Measurements from ENCODE around the gene TCEANC2. TPM values are rescaled to one million over a fixed set of nuclear protein-coding genes. Genes with fewer than 3 reads are reported as not detected.

The TCEANC2 gene
- polyA plus RNA-seq, 1 of the 3 experiments (the other 2 are of a cell fraction): 4.7 TPM

DNA sequence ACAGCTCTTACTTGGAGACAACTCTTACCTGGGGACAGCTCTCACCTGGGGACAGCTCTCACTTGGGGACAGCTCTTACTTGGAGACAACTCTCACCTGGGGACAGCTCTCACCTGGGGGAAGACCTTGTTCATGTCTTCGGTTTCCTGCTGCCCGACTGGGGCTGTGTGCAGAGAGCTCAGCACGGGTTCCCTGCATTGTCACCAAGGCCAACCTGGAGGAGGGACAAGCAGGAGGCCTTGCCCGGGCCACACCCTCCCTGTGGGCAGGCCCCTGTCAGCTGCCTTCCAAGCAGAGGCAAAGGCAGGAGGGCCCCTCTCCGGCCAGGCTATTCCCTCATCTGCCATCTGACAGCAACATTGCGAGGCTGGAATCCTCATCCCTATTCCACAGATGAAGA, 35.4 kb upstream of the TCEANC2 start, which contains the start of gene LDLRAD1 (continued):
- TF ChIP-seq, protein P1, sequence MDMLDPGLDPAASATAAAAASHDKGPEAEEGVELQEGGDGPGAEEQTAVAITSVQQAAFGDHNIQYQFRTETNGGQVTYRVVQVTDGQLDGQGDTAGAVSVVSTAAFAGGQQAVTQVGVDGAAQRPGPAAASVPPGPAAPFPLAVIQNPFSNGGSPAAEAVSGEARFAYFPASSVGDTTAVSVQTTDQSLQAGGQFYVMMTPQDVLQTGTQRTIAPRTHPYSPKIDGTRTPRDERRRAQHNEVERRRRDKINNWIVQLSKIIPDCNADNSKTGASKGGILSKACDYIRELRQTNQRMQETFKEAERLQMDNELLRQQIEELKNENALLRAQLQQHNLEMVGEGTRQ (IDR thresholded peaks at IDR 0.05; ENCODE audit: borderline replicate concordance, low read depth, low read length): no peak
- TF ChIP-seq CHD2 (IDR thresholded peaks at IDR 0.05; ENCODE audit: low read length, partially characterized antibody): no peak
- TF ChIP-seq TEAD4 (IDR thresholded peaks at IDR 0.05; ENCODE audit: borderline replicate concordance, insufficient read depth): no peak
- no peak for TF ChIP-seq RAD21 (IDR thresholded peaks at IDR 0.05; ENCODE audit: low read length)
- no peak for TF ChIP-seq RXRA (IDR thresholded peaks at IDR 0.05; ENCODE audit: borderline replicate concordance, low read depth)
- TF ChIP-seq, protein P2, sequence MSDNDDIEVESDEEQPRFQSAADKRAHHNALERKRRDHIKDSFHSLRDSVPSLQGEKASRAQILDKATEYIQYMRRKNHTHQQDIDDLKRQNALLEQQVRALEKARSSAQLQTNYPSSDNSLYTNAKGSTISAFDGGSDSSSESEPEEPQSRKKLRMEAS (IDR thresholded peaks at IDR 0.05; ENCODE audit: low read depth): no peak
- no peak for TF ChIP-seq POLR2AphosphoS5 (IDR thresholded peaks at IDR 0.05; ENCODE audit: low read depth, low read length)
- no peak for TF ChIP-seq EZH2phosphoT487 (IDR thresholded peaks at IDR 0.05; ENCODE audit: borderline replicate concordance, low read depth)
- TF ChIP-seq MEF2A (IDR thresholded peaks at IDR 0.05; ENCODE audit: borderline replicate concordance, low read depth): no peak
- TF ChIP-seq RFX5 (IDR thresholded peaks at IDR 0.05; ENCODE audit: low read length): no peak
- TF ChIP-seq ELF1 (IDR thresholded peaks at IDR 0.05): no peak
- TF ChIP-seq RCOR1 (IDR thresholded peaks at IDR 0.05; ENCODE audit: low read length): no peak
- no peak for TF ChIP-seq FOXJ3 (CRISPR knock-in tag; IDR thresholded peaks at IDR 0.05)

DNA sequence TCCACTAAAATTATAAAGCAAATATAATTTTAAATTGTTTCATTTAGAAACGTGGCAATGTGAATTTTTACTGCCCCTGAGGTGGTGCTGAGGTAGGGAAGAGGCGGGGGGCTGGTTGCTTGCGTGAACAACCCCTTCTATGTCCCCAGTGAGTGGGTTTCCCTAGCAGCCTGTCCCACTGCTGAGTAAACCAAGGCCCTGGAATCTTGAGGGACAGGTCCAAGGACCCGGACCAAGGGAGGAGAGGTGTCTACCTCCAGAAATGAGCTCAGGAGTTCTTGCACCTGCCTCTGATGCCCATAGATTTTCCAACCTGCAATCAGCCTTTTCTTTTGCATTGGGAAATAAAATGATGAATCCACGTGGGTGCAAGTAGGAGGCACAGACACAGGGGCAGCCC, 34.8 kb upstream of the TCEANC2 start:
- no peaks in the 10 kb centered on the region for H3K79me2 ChIP-seq (ENCODE audit: insufficient read depth)
- no peaks in the 10 kb centered on the region for H3K9me3 ChIP-seq
- no peak overlapping the region for H3K27ac ChIP-seq (ENCODE audit: low read depth in 2 of 2, low read length in 1 of 2)
- peaks cover 0 to 3% of the 10 kb centered on the region in 2 experiments; a peak in 1 of 4 replicates for H3K4me1 ChIP-seq (ENCODE audit: control insufficient read depth in 1 of 2, insufficient read depth in 2 of 2, low read depth in 1 of 2, low read length in 1 of 2)
- CTCF ChIA-PET: interaction anchor here (0.8 to 1.5 kb wide), 2 partner anchors 18 to 459 kb away, joined by 3 to 4 read pairs; no protein-coding TSS in a partner anchor
- no peak overlapping the region for H3K4me2 ChIP-seq
- POLR2A ChIA-PET: interaction anchor here (1.0 kb wide), 1 partner anchor 481 kb away, joined by 3 read pairs; no protein-coding TSS in a partner anchor
- no peaks in the 10 kb centered on the region for H4K20me1 ChIP-seq (ENCODE audit: insufficient read depth)
- no peak for DNase-seq
- no peak overlapping the region for H3K9ac ChIP-seq
- TF ChIP-seq FOXJ3 (CRISPR knock-in tag; IDR thresholded peaks at IDR 0.05) (no peak), MEF2A (IDR thresholded peaks at IDR 0.05; ENCODE audit: borderline replicate concordance, low read depth) (no peak), MXI1 (IDR thresholded peaks at IDR 0.05; ENCODE audit: low read depth, low read length) (no peak), EZH2phosphoT487 (IDR thresholded peaks at IDR 0.05; ENCODE audit: borderline replicate concordance, low read depth) (no peak), NFIC (IDR thresholded peaks at IDR 0.05; ENCODE audit: borderline replicate concordance) (no peak), SMC3 (IDR thresholded peaks at IDR 0.05; ENCODE audit: low read depth, low read length) (no peak), YY1 (IDR thresholded peaks at IDR 0.05; ENCODE audit: low read depth) (no peak), GATA2 (CRISPR knock-in tag; IDR thresholded peaks at IDR 0.05) (no peak)
- TF ChIP-seq, protein P3, sequence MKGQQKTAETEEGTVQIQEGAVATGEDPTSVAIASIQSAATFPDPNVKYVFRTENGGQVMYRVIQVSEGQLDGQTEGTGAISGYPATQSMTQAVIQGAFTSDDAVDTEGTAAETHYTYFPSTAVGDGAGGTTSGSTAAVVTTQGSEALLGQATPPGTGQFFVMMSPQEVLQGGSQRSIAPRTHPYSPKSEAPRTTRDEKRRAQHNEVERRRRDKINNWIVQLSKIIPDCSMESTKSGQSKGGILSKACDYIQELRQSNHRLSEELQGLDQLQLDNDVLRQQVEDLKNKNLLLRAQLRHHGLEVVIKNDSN (IDR thresholded peaks at IDR 0.05; ENCODE audit: borderline replicate concordance, low read depth): no peak
- TF ChIP-seq, protein P4, sequence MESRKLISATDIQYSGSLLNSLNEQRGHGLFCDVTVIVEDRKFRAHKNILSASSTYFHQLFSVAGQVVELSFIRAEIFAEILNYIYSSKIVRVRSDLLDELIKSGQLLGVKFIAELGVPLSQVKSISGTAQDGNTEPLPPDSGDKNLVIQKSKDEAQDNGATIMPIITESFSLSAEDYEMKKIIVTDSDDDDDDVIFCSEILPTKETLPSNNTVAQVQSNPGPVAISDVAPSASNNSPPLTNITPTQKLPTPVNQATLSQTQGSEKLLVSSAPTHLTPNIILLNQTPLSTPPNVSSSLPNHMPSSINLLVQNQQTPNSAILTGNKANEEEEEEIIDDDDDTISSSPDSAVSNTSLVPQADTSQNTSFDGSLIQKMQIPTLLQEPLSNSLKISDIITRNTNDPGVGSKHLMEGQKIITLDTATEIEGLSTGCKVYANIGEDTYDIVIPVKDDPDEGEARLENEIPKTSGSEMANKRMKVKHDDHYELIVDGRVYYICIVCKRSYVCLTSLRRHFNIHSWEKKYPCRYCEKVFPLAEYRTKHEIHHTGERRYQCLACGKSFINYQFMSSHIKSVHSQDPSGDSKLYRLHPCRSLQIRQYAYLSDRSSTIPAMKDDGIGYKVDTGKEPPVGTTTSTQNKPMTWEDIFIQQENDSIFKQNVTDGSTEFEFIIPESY (IDR thresholded peaks at IDR 0.05; ENCODE audit: borderline replicate concordance, low read depth): no peak
- TF ChIP-seq, protein P5, sequence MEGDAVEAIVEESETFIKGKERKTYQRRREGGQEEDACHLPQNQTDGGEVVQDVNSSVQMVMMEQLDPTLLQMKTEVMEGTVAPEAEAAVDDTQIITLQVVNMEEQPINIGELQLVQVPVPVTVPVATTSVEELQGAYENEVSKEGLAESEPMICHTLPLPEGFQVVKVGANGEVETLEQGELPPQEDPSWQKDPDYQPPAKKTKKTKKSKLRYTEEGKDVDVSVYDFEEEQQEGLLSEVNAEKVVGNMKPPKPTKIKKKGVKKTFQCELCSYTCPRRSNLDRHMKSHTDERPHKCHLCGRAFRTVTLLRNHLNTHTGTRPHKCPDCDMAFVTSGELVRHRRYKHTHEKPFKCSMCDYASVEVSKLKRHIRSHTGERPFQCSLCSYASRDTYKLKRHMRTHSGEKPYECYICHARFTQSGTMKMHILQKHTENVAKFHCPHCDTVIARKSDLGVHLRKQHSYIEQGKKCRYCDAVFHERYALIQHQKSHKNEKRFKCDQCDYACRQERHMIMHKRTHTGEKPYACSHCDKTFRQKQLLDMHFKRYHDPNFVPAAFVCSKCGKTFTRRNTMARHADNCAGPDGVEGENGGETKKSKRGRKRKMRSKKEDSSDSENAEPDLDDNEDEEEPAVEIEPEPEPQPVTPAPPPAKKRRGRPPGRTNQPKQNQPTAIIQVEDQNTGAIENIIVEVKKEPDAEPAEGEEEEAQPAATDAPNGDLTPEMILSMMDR (IDR thresholded peaks at IDR 0.05): no peak
- TF ChIP-seq, protein P2 (IDR thresholded peaks at IDR 0.05; ENCODE audit: low read depth): no peak
- TF ChIP-seq, protein P6, sequence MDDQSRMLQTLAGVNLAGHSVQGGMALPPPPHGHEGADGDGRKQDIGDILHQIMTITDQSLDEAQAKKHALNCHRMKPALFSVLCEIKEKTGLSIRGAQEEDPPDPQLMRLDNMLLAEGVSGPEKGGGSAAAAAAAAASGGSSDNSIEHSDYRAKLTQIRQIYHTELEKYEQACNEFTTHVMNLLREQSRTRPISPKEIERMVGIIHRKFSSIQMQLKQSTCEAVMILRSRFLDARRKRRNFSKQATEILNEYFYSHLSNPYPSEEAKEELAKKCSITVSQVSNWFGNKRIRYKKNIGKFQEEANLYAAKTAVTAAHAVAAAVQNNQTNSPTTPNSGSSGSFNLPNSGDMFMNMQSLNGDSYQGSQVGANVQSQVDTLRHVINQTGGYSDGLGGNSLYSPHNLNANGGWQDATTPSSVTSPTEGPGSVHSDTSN (IDR thresholded peaks at IDR 0.05): no peak
- TF ChIP-seq, protein P7, sequence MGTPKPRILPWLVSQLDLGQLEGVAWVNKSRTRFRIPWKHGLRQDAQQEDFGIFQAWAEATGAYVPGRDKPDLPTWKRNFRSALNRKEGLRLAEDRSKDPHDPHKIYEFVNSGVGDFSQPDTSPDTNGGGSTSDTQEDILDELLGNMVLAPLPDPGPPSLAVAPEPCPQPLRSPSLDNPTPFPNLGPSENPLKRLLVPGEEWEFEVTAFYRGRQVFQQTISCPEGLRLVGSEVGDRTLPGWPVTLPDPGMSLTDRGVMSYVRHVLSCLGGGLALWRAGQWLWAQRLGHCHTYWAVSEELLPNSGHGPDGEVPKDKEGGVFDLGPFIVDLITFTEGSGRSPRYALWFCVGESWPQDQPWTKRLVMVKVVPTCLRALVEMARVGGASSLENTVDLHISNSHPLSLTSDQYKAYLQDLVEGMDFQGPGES (IDR thresholded peaks at IDR 0.05; ENCODE audit: low read depth, low read length): no peak
- WGBS (ENCODE audit: low lambda C conversion rate): 59% methylated on average over 5 of the region's 5 CpGs
- H2AFZ ChIP-seq (ENCODE audit: low read depth): no peak overlapping the region
- no peaks in the 10 kb centered on the region for H3F3A ChIP-seq (replicated peaks; ENCODE audit: insufficient read depth)
- H3K4me3 ChIP-seq (ENCODE audit: low read depth in 2 of 2, low read length in 1 of 2): no peak overlapping the region
- no peaks in the 10 kb centered on the region for H3K9me2 ChIP-seq
- no peaks in the 10 kb centered on the region for H3K36me3 ChIP-seq (replicated peaks in 1 of 2; ENCODE audit: control insufficient read depth in 1 of 2, insufficient read depth in 2 of 2, low read length in 1 of 2)
- H3K27me3 ChIP-seq (ENCODE audit: insufficient read depth): no peaks in the 10 kb centered on the region

Data from SK-N-SH (cell line).